ENCODE results near the gene UBR3. TPM values are rescaled to one million over a fixed set of nuclear protein-coding genes. Genes with fewer than 3 reads are reported as not detected.
"Not testable (repeated sequence)": the region's sequence is repeated elsewhere in the genome, so short reads cannot be mapped to it uniquely, and the experiment has no call there.

Gene UBR3
- total RNA-seq, 1 donor from 2014 or later: 29.5 TPM

DNA sequence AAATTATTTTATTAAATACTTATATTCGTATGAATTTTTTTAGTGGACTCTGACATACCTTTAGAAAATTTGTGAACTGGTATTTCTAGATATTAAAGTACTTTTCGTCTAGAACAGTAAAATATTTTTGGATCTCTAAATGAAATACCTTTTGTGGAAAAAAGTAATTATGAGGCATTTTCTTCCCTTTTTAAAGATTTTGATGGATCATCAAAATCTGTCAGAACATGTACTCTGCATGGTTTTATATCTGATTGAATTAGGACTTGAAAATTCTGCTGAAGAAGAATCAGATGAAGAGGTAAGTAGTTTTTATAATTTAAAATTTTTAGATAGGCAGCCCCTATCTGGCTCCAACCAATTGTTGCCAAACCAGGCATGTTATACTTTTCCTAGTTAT, 118.8 kb downstream of the UBR3 start:
- TF ChIP-seq, protein P1, sequence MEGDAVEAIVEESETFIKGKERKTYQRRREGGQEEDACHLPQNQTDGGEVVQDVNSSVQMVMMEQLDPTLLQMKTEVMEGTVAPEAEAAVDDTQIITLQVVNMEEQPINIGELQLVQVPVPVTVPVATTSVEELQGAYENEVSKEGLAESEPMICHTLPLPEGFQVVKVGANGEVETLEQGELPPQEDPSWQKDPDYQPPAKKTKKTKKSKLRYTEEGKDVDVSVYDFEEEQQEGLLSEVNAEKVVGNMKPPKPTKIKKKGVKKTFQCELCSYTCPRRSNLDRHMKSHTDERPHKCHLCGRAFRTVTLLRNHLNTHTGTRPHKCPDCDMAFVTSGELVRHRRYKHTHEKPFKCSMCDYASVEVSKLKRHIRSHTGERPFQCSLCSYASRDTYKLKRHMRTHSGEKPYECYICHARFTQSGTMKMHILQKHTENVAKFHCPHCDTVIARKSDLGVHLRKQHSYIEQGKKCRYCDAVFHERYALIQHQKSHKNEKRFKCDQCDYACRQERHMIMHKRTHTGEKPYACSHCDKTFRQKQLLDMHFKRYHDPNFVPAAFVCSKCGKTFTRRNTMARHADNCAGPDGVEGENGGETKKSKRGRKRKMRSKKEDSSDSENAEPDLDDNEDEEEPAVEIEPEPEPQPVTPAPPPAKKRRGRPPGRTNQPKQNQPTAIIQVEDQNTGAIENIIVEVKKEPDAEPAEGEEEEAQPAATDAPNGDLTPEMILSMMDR (conservative IDR thresholded peaks at IDR 0.05): no peak
- peaks cover 4% of the 10 kb centered on the region for H3K36me3 Mint-ChIP-seq (ENCODE audit: low read depth)
- no peak overlapping the region for H3K4me3 Mint-ChIP-seq
- no peaks in the 10 kb centered on the region for H3K27me3 Mint-ChIP-seq (ENCODE audit: low read depth)
- no peak overlapping the region for H3K27ac Mint-ChIP-seq (ENCODE audit: unreplicated experiment)
- H3K9me3 Mint-ChIP-seq: no peaks in the 10 kb centered on the region
- no peak for DNase-seq (ENCODE audit: low read depth, low spot score)
- no peaks in the 10 kb centered on the region for H3K4me1 Mint-ChIP-seq

DNA sequence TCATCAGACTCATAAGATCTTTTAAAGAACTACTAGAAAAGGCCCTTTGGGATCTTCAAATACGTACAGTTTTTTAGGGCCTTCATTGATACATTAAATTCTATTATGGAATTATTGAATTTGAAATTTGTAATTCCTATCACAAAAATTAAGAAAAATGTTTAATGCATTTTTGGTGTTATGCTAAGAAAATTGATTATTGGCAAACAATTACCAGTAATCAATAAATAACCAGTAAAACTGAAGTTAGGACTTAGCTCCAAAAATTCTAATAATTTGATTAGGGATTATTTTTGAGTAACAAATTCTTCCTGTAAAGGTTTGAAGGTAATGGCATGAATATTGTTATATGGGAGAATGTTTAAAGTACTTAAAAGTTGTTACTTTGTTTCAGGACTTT, 119.3 kb downstream of the UBR3 start:
- Mint-ChIP-seq H3K9me3 (no peaks in the 10 kb centered on the region), H3K4me3 (no peak overlapping the region), H3K36me3 (ENCODE audit: low read depth) (peaks cover 7% of the 10 kb centered on the region), H3K27ac (ENCODE audit: unreplicated experiment) (no peak overlapping the region), H3K27me3 (ENCODE audit: low read depth) (no peaks in the 10 kb centered on the region), H3K4me1 (no peaks in the 10 kb centered on the region)
- no peak for DNase-seq (ENCODE audit: low read depth, low spot score)
- TF ChIP-seq, protein P1 (conservative IDR thresholded peaks at IDR 0.05): no peak

DNA sequence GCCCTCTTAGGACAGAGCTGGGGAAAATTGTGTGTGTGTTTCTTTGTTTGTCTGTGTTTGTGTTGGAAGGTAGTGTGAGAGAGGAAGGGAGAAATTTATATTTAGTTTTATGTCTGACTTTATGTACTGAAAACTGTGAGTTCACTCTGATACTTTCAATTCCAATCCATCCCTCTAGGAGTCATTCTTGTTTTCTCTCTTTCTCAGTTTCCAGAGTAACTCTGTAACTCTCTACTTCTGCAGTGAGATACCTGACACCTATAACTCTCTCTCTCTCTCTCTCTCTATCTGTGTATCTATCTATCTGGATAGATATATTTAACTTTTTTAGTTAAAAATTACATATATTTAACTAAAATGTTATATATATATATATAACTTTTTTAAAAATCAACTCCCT, 128.7 kb downstream of the UBR3 start:
- TF ChIP-seq, protein P1 (conservative IDR thresholded peaks at IDR 0.05): no peak
- Mint-ChIP-seq H3K27ac (ENCODE audit: unreplicated experiment) (no peak overlapping the region), H3K4me3 (no peak overlapping the region)

DNA sequence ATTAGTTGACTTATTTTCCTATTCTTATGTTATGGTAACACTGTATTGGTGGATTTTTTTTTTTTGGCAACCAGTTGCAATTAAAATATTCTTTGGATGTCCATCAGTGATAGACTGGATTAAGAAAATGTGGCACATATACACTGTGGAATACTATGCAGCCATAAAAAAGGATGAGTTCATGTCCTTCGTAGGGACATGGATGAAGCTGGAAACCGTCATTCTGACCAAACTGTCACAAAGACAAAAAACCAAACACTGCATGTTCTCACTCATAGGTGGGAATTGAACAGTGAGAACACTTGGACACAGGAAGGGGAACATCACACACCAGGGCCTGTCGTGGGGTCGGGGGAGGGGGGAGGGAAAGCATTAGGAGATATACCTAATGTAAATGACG, 130.0 kb downstream of the UBR3 start:
- not testable (repeated sequence) for H3K4me1 Mint-ChIP-seq; H3K27ac Mint-ChIP-seq (ENCODE audit: unreplicated experiment); DNase-seq (ENCODE audit: low read depth, low spot score); H3K9me3 Mint-ChIP-seq; H3K4me3 Mint-ChIP-seq; H3K27me3 Mint-ChIP-seq (ENCODE audit: low read depth)
- H3K36me3 Mint-ChIP-seq (ENCODE audit: low read depth): peaks cover 17% of the 10 kb centered on the region

More for the DNA sequence above, 128.7 kb downstream of the UBR3 start:
- peaks cover 2% of the 10 kb centered on the region for H3K9me3 Mint-ChIP-seq
- H3K4me1 Mint-ChIP-seq: no peaks in the 10 kb centered on the region
- DNase-seq (ENCODE audit: low read depth, low spot score): no peak
- H3K36me3 Mint-ChIP-seq (ENCODE audit: low read depth): peaks cover 21% of the 10 kb centered on the region
- H3K27me3 Mint-ChIP-seq (ENCODE audit: low read depth): no peaks in the 10 kb centered on the region

DNA sequence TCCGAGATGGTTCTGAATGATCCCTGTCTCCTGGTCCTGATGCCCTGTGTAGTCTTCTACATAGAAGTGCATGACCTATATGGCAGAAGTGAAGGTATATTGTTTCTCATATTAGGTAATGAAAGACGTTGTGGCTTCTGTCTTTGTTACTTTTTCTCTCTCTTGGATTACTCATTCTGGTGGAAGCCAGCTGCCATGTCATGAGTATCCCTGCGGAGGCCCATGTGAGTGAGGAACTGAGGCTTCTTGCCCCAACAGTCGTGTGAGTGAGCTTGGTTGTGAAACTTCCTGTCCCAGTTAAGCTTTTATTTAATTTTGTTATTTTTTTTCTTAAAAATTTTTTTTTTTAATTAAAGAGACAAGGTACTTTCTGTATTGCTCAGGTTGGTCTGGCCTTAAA, 134.7 kb downstream of the UBR3 start:
- TF ChIP-seq, protein P1 (conservative IDR thresholded peaks at IDR 0.05): no peak
- Mint-ChIP-seq H3K4me3 (no peak overlapping the region), H3K9me3 (peaks cover 2% of the 10 kb centered on the region), H3K27me3 (ENCODE audit: low read depth) (no peaks in the 10 kb centered on the region), H3K36me3 (ENCODE audit: low read depth) (peaks cover 14% of the 10 kb centered on the region), H3K4me1 (no peaks in the 10 kb centered on the region), H3K27ac (ENCODE audit: unreplicated experiment) (no peak overlapping the region)
- DNase-seq (ENCODE audit: low read depth, low spot score): no peak

DNA sequence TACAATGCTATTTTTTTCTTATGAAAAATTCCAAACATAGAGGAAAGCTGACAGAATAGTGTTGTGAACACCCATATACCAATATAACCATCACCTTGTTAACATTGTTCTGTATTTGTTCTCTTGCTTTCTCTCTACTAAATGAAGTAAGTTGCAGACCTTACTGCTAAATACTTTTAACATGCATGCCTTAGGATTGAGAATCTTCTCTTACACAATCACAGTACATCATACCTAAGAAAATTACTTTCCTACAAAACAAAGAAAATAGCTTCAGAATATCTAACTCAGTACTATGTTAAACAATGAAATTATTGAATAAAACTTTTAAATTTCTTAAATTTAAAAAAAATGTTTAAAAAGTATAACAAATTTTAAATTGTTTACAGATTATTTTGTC, 136.5 kb downstream of the UBR3 start:
- Mint-ChIP-seq H3K36me3 (ENCODE audit: low read depth) (peaks cover 16% of the 10 kb centered on the region), H3K27ac (ENCODE audit: unreplicated experiment) (no peak overlapping the region), H3K27me3 (ENCODE audit: low read depth) (no peaks in the 10 kb centered on the region), H3K9me3 (peaks cover 2% of the 10 kb centered on the region), H3K4me3 (no peak overlapping the region), H3K4me1 (no peaks in the 10 kb centered on the region)
- no peak for DNase-seq (ENCODE audit: low read depth, low spot score)
- TF ChIP-seq, protein P1 (conservative IDR thresholded peaks at IDR 0.05): no peak
